ENCODE results near the gene ORAI2.
A peak's percentile ranks its signal among the peaks of the same experiment; 100 is the strongest.
"Not testable (repeated sequence)": the region's sequence is repeated elsewhere in the genome, so short reads cannot be mapped to it uniquely, and the experiment has no call there.

Gene ORAI2

DNA sequence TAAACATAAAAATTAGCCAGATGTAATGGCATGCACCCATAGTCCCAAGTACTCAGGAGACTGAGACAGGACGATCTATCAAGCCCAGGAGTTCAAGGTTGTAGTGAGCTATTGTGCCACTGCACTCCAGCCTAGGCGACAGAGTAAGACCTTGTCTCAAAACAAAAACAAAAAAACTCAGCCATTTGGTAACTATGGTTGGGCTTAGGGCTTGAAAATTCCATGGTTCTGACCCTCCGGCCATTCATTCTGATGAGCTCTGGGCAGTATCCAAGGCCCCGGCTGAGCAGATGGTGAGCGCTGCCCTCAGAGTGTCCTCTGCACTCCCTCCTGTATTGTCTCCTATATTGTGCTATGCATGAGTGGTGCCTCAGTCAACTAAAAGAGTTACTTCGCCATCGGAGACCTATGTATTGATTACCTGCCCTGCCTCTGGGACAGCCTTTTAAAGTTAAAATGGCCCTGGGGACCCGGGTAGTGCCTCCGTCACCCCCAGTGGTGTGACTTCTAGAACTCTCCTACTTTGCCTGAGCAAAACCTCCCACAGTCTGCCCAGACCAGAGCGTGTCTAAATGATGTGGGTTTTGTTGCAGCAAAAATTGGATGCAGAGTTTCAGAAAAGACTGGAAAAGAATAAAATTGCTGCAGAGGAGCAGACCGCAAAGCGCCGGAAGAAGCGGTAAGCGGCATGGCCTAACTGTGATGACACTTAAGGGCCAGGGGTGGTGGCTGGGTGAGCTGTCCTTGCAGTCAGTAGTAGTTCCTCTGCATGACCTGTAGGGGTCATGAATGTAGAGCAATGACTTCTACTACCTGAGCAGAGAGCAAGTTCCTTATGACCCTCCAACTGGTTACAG, 29.1 kb upstream of the ORAI2 start:
- Mint-ChIP-seq H3K36me3 (ENCODE audit: insufficient read depth) (peaks cover 82% of the 10 kb centered on the region), H3K4me1 (ENCODE audit: low read depth in 2 of 2) (peaks cover 7 to 8% of the 10 kb centered on the region in 2 donors), H3K27me3 (no peaks in the 10 kb centered on the region), H3K27ac (peak overlapping the region in 1 of 2 donors; percentile 29), H3K4me3 (no peak overlapping the region), H3K9me3 (no peaks in the 10 kb centered on the region)
- ATAC-seq (replicated peaks) (peak; percentile 100), DNase-seq (peak; percentile 45 to 53 (median 47))

DNA sequence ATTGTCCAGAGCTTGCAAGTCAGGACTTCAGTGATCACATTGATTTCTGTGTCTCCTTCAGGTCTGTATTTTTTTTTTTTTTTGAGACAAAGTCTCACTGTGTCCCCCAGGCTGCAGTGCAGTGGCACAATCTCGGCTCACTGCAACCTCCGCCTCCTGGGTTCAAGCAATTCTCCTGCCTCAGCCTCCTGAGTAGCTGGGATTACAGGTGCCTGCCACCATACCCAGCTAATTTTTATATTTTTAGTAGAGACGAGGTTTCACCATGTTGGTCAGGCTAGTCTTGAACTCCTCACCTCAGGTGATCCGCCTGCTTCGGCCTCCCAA, 28.6 kb upstream of the ORAI2 start:
- Mint-ChIP-seq H3K36me3 (ENCODE audit: insufficient read depth) (peaks cover 82% of the 10 kb centered on the region), H3K27ac (peak overlapping the region in 1 of 2 donors; percentile 29)
- H3K27me3 Mint-ChIP-seq; DNase-seq; H3K9me3 Mint-ChIP-seq; H3K4me1 Mint-ChIP-seq (ENCODE audit: low read depth in 2 of 2); H3K4me3 Mint-ChIP-seq; ATAC-seq (replicated peaks): not testable (repeated sequence)

DNA sequence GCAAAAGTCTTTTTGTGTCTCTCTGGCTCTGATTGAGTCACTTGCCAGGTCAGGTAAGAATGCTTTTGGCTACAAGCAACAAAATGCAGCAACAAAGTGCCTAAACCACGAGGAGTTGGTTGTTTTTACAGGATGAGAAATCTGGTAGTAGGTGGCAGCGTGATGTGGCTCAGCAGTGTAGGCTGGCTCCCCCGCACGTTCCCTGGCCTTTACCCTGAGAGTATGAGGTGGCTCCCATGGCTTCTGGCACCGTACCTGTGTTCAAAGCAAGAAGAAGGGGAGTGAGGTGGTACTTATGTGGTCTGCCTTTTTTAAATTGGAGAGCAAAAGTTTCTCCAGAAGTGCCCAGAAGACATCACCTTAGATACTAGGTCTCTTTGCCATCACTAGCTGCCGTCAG, 25.5 kb upstream of the ORAI2 start:
- peaks cover 74% of the 10 kb centered on the region for H3K36me3 Mint-ChIP-seq (ENCODE audit: insufficient read depth)
- DNase-seq = no peak
- no peaks in the 10 kb centered on the region for H3K9me3 Mint-ChIP-seq
- H3K27me3 Mint-ChIP-seq = no peaks in the 10 kb centered on the region
- H3K4me1 Mint-ChIP-seq (ENCODE audit: low read depth in 2 of 2) = peaks cover 7 to 8% of the 10 kb centered on the region in 2 donors
- no peak overlapping the region for H3K27ac Mint-ChIP-seq
- H3K4me3 Mint-ChIP-seq = no peak overlapping the region
- ATAC-seq (replicated peaks) = no peak

DNA sequence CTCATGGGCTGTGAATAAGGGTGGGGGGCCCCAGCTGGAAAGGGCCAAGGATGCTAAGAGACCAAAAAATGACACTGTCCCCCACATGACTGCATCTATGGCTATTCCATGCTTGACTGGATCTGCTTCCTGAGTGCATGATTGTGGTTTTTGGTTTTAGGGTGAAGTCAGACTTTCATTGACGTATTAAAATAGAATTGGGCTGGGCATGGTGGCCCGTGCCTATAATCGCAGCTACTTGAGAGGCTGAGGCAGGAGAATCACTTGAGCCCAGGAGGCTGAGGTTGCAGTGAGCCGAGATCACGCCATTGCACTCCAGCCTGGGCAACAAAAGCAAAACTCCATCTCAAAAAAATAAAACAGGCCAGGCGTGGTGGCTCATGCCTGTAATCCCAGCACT, 24.8 kb upstream of the ORAI2 start:
- peaks cover 72% of the 10 kb centered on the region for H3K36me3 Mint-ChIP-seq (ENCODE audit: insufficient read depth)
- H3K27me3 Mint-ChIP-seq; ATAC-seq (replicated peaks); H3K9me3 Mint-ChIP-seq; H3K4me3 Mint-ChIP-seq; DNase-seq; H3K27ac Mint-ChIP-seq; H3K4me1 Mint-ChIP-seq (ENCODE audit: low read depth in 2 of 2): not testable (repeated sequence)

DNA sequence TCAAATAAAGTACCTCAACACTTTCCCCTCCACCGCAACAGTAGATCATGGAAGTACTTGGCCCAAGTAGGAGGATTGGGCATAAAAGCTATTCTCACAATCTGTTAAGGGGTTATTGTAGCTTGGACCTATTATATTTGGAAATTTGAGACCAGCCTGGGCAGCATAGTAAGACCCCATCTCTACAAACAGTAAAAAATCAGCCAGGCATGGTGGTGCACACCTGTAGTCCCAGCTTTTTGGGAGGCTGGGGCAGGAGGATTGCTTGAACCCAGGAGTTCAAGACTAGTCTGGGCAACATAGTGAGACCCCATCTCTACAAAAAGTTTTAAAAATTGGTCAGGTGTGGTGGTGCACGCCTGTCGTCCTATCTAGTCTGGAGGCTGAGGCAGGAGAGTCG, 24.0 kb upstream of the ORAI2 start:
- ATAC-seq (replicated peaks) (no peak), DNase-seq (no peak)
- H3K9me3 Mint-ChIP-seq = no peaks in the 10 kb centered on the region
- no peak overlapping the region for H3K27ac Mint-ChIP-seq
- H3K27me3 Mint-ChIP-seq = no peaks in the 10 kb centered on the region
- H3K4me1 Mint-ChIP-seq (ENCODE audit: low read depth in 2 of 2) = peaks cover 3 to 4% of the 10 kb centered on the region in 2 donors
- no peak overlapping the region for H3K4me3 Mint-ChIP-seq
- H3K36me3 Mint-ChIP-seq (ENCODE audit: insufficient read depth) = peaks cover 69% of the 10 kb centered on the region

DNA sequence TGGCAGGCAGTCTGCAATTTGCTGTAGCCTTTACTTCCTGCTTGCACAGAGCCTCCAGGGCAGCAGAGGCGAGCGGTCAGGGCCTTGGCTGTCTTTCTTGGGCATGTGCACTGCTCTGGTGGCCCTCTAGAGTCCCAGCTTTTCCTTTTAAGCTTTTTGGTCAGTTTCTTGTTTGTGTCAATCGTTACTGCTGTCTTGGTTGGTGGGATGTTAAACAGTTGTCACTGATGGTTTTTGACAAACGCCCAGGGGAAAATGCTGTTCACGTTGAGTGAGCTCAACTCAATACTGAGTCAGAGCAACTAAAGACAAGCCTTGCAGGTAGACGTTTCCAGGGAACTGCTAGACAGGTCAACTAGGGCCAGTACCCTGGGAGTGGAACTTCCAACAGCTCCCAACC, 23.3 kb upstream of the ORAI2 start:
- Mint-ChIP-seq H3K27me3 (no peaks in the 10 kb centered on the region), H3K4me3 (no peak overlapping the region), H3K27ac (peak overlapping the region; percentile 55 to 56), H3K9me3 (no peaks in the 10 kb centered on the region), H3K4me1 (ENCODE audit: low read depth in 2 of 2) (peaks cover 2 to 3% of the 10 kb centered on the region in 2 donors), H3K36me3 (ENCODE audit: insufficient read depth) (peaks cover 61% of the 10 kb centered on the region)
- ATAC-seq (replicated peaks) (no peak), DNase-seq (no peak)

DNA sequence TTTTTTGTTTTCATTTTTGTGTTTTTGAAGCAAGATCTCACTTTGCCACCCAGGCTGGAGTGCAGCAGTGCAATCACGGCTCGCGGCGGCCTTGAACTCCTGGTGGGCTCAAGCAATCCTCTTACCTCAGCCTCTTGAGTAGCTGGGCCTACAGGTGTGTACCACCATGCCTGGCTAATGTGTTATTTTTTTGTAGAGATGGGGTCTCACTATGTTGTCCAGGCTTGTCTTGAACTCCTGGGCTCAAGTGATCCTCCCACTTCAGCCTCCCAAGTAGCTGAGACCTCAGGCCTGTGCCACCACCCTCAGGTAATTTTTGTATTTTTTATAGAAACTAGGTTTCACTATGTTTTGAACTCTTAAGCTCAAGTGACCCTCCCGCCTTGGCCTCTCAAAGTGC, 22.5 kb upstream of the ORAI2 start:
- Mint-ChIP-seq H3K9me3 (no peaks in the 10 kb centered on the region), H3K36me3 (ENCODE audit: insufficient read depth) (peaks cover 59% of the 10 kb centered on the region), H3K4me1 (ENCODE audit: low read depth in 2 of 2) (peaks cover 10 to 11% of the 10 kb centered on the region in 2 donors), H3K4me3 (no peak overlapping the region), H3K27ac (peak overlapping the region in 1 of 2 donors; percentile 49), H3K27me3 (no peaks in the 10 kb centered on the region)
- ATAC-seq (replicated peaks) (no peak), DNase-seq (no peak)

DNA sequence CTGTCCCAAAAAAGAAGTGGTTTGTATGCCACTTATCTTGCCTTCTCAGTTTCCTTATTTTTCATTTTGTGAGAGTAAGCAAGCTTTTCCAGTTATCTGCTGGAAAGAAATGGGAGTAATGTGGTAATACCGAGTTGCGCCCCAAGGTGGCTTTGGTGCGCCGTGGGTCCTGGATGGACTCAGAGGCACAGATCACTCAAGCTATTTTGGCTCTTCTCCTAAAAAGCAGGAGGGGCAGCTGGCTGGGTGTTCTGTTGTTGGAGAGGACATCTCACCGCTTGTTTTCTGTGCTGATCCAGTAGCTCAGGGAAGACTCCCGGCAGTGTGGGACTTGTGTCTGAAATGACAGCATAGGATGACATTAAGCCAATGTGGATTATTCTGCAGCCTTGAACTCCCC, 20.8 kb upstream of the ORAI2 start:
- Mint-ChIP-seq H3K27ac (no peak overlapping the region), H3K9me3 (no peaks in the 10 kb centered on the region), H3K36me3 (ENCODE audit: insufficient read depth) (peaks cover 50% of the 10 kb centered on the region), H3K4me3 (no peak overlapping the region), H3K27me3 (no peaks in the 10 kb centered on the region), H3K4me1 (ENCODE audit: low read depth in 2 of 2) (peaks cover 24 to 28% of the 10 kb centered on the region in 2 donors)
- DNase-seq (peak in 1 of 3 experiments; percentile 37), ATAC-seq (replicated peaks) (no peak)

DNA sequence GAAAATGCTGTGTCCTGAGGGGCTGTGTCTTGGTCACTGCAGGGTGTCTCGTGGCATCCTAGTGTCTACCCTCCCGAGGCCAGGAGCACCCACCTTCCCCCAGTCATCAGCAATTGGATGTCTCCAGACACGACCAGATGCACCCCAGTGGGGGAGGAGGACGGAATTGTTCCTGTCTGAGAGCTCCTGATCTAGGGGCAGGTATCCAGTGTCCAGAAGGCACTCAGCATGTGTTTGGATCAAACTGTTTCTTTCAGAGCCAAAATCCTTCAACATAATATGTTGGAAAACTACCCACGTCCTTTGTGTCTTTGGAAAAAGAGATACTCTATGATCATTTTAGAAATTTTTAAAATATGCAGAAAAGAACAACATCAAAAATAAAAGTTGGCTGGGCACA, 20.3 kb upstream of the ORAI2 start:
- Mint-ChIP-seq H3K27me3 (no peaks in the 10 kb centered on the region), H3K9me3 (no peaks in the 10 kb centered on the region), H3K4me3 (no peak overlapping the region), H3K27ac (peak overlapping the region in 1 of 2 donors; percentile 44), H3K4me1 (ENCODE audit: low read depth in 2 of 2) (peaks cover 29 to 32% of the 10 kb centered on the region in 2 donors), H3K36me3 (ENCODE audit: insufficient read depth) (peaks cover 44% of the 10 kb centered on the region)
- no peak for DNase-seq
- no peak for ATAC-seq (replicated peaks)

DNA sequence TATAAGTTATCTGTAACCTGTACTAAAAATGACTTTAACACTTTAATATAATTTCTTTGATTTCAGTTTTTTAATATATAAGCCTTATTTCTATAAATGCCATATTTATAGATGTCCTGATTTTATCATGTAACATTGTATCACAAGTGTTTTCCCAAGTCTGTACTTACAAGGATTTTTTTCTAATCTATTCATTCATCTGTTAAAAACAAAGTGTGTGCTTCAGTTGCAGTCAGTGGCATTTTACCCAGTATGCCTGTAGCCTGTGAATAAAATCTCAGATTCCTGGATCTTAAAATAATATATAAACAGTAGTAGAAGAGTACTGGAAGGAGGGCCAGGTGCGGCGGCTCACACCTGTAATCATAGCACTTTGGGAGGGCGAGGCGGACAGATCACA, 19.8 kb upstream of the ORAI2 start:
- Mint-ChIP-seq H3K4me1 (ENCODE audit: low read depth in 2 of 2) (peaks cover 34 to 35% of the 10 kb centered on the region in 2 donors), H3K27ac (peak overlapping the region in 1 of 2 donors; percentile 44), H3K4me3 (no peak overlapping the region), H3K27me3 (no peaks in the 10 kb centered on the region), H3K36me3 (ENCODE audit: insufficient read depth) (peaks cover 39% of the 10 kb centered on the region), H3K9me3 (no peaks in the 10 kb centered on the region)
- DNase-seq (no peak), ATAC-seq (replicated peaks) (no peak)

DNA sequence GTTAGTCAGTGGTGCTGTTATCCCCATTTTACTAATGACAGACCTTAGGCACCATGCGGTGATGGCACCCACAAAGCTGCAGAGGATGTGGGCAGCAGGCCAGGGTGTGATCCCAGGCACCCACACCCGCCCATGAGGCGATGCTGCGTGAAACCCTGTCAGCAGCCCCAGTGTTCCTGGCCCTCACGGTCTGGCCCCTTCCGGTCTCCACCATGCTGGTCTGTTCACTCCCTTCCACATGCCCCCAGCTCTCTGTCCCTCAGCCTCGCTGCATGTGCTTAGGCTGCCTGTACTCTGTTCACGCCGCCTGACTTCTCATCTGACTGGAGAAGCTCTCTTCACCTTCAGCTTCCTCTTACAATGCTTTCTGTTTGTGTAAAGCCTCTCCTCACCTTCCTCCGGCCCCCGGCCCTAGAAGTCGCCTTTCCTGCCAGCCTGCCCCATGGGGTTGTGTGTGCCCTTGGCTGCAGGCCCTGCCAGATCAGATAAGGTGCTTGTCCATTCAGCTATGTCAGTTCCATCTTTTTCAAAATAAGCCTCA, 17.6 kb upstream of the ORAI2 start:
- H3K4me3 Mint-ChIP-seq = peak overlapping the region; percentile 78 to 89
- no peaks in the 10 kb centered on the region for H3K27me3 Mint-ChIP-seq
- DNase-seq (peak; percentile 59 to 68 (median 65)), ATAC-seq (replicated peaks) (peak; percentile 82)
- peaks cover 32% of the 10 kb centered on the region for H3K36me3 Mint-ChIP-seq (ENCODE audit: insufficient read depth)
- peaks cover 39 to 49% of the 10 kb centered on the region in 2 donors for H3K4me1 Mint-ChIP-seq (ENCODE audit: low read depth in 2 of 2)
- no peaks in the 10 kb centered on the region for H3K9me3 Mint-ChIP-seq
- H3K27ac Mint-ChIP-seq = peak overlapping the region; percentile 83 to 98

DNA sequence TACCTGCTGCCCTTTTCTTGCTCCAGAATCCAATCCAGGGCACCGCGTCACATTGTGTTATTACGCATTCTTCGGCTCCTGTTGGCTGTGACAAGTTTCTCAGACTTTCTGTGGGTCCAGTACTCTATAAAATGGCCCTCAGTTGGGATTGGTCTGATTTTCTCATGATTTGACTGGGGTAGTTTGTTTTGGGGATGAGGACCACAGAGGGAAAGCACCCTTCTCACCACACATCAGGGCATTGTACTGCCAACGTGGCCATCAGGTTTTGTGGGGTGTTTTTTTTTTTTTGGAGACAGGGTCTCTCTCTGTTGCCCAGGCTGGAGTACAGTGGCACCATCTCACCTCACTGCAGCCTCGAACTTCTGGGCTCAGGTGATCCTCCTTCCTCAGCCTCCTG, 17.0 kb upstream of the ORAI2 start:
- ATAC-seq (replicated peaks) (peak; percentile 17), DNase-seq (no peak)
- H3K36me3 Mint-ChIP-seq (ENCODE audit: insufficient read depth) = peaks cover 28% of the 10 kb centered on the region
- no peaks in the 10 kb centered on the region for H3K27me3 Mint-ChIP-seq
- peaks cover 41 to 53% of the 10 kb centered on the region in 2 donors for H3K4me1 Mint-ChIP-seq (ENCODE audit: low read depth in 2 of 2)
- H3K9me3 Mint-ChIP-seq = no peaks in the 10 kb centered on the region
- peak overlapping the region; percentile 78 to 89 for H3K4me3 Mint-ChIP-seq
- H3K27ac Mint-ChIP-seq = peak overlapping the region; percentile 83 to 98

DNA sequence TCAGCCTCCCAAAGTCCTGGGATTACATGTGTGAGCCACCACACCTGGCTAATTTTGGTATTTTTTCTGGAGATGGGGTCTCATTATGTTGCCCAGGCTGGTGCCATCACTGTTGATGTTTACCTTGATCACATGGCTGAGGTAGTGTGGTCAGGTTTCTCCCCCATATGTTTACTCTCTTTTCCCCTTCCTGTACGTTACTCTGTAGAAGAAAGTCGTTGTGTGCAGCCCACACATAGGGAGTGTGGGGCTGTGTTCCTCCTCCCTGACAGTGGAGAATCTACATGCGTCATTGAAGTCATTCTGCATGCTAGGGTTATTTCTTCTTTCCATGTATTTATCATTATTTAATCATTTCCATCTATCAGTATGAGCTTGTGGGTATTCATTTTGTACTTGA, 16.3 kb upstream of the ORAI2 start:
- no peaks in the 10 kb centered on the region for H3K27me3 Mint-ChIP-seq
- H3K27ac Mint-ChIP-seq = peak overlapping the region; percentile 83 to 98
- peak; percentile 62 for ATAC-seq (replicated peaks)
- DNase-seq = peak in 1 of 3 experiments; percentile 12
- peaks cover 26% of the 10 kb centered on the region for H3K36me3 Mint-ChIP-seq (ENCODE audit: insufficient read depth)
- H3K4me1 Mint-ChIP-seq (ENCODE audit: low read depth in 2 of 2) = peaks cover 41 to 53% of the 10 kb centered on the region in 2 donors
- peak overlapping the region; percentile 78 to 89 for H3K4me3 Mint-ChIP-seq
- H3K9me3 Mint-ChIP-seq = no peaks in the 10 kb centered on the region

DNA sequence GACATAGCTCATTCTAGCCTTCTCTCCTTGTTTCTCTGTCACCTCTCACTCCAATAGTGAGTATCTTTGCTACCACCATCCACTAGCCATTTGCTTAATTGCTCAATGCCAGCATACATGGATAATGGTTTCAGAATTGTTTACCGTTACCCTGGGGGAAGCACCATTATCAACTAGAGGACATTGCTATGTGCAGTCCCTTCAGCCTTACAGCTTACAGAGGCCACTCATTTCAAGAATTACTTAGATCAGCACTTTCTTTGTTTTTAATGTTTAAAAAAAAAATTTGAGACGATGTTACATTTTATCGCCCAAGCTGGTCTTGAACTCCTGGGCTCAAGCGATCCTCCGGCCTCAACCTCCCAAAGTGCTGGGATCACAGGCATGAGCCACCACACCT, 14.8 kb upstream of the ORAI2 start:
- Mint-ChIP-seq H3K9me3 (no peaks in the 10 kb centered on the region), H3K27me3 (no peaks in the 10 kb centered on the region), H3K4me1 (ENCODE audit: low read depth in 2 of 2) (peaks cover 41 to 53% of the 10 kb centered on the region in 2 donors), H3K27ac (peak overlapping the region; percentile 83 to 98), H3K36me3 (ENCODE audit: insufficient read depth) (peaks cover 26% of the 10 kb centered on the region), H3K4me3 (peak overlapping the region; percentile 42 to 89)
- DNase-seq (no peak), ATAC-seq (replicated peaks) (no peak)

Measured in effector memory CD8-positive, alpha-beta T cell (primary cell).